ENCODE measurements around the gene GADD45B. TPM values are rescaled to one million over a fixed set of nuclear protein-coding genes. Genes with fewer than 3 reads are reported as not detected.

Gene GADD45B
- total and polyA plus RNA-seq, 2 of the 4 experiments (the other 2 are of a cell fraction): 30.1 to 106 TPM

- intact Hi-C loops (cut with micrococcal nuclease) (no loop called here), dilution Hi-C loops (cut with HindIII; ENCODE audit: low sequenced_read_pairs, unreplicated experiment) (no loop called here), in situ Hi-C loops (cut with MboI; ENCODE audit: low sequenced_read_pairs) (no loop called here)
- Histone ChIP-seq H4K20me1 (ENCODE audit: insufficient read depth, low read length) (peaks cover 3% of the 10 kb centered on the region; the same call in 1 of the 2 replicates), H3K4me2 (ENCODE audit: low read depth, low read length) (no peak overlapping the region), H2BK120ac (ENCODE audit: low read depth, low read length) (peak overlapping the region; percentile 57), H3K56ac (ENCODE audit: extremely low read depth, insufficient read depth, low read length) (no peak overlapping the region), H2BK15ac (ENCODE audit: low read depth, low read length) (0 out of 3 replicates have a peak overlapping the region, but pooled peaks have one; percentile 87), H2BK20ac (ENCODE audit: low read depth, low read length) (peak overlapping the region; percentile 70), H3K18ac (ENCODE audit: low read depth, low read length) (no peak overlapping the region), H4K8ac (ENCODE audit: low read depth in 2 of 2, low read length in 2 of 2) (no peak overlapping the region), H4K91ac (ENCODE audit: insufficient read depth, low read depth, low read length) (peak overlapping the region; percentile 49), H3K4ac (ENCODE audit: low read depth, low read length) (peak overlapping the region; percentile 66), H3K9me3 (ENCODE audit: control insufficient read depth, insufficient read depth, low read length) (no peaks in the 10 kb centered on the region), H3K14ac (replicated peaks; ENCODE audit: low read depth, low read length) (no peak overlapping the region), H3K4me3 (ENCODE audit: insufficient read depth, low read depth, low read length) (no peak overlapping the region), H3K4me1 (ENCODE audit: control insufficient read depth, insufficient read depth, low read length) (peaks cover 22% of the 10 kb centered on the region), H2AK5ac (ENCODE audit: low read depth, low read length) (peak overlapping the region; percentile 54), H3K27me3 (ENCODE audit: control insufficient read depth, insufficient read depth, low read length) (no peaks in the 10 kb centered on the region; the same call in 1 of the 2 replicates), H2AK9ac (replicated peaks; ENCODE audit: low read depth, low read length, poor library complexity) (no peak overlapping the region), H3K9ac (ENCODE audit: low read depth, low read length) (no peak overlapping the region), H3K79me1 (ENCODE audit: low read depth in 1 of 2, low read length in 2 of 2) (peaks cover 0 to 26% of the 10 kb centered on the region in 2 experiments; a peak in 2 of 4 replicates), H2AFZ (replicated peaks; ENCODE audit: low read length, poor library complexity) (no peak overlapping the region), H3K27ac (ENCODE audit: insufficient read depth, low read length) (no peak overlapping the region), H4K5ac (ENCODE audit: low read depth, low read length) (no peak overlapping the region), H2BK5ac (ENCODE audit: low read depth, low read length, poor library complexity, severe bottlenecking) (no peak overlapping the region), H3K23ac (ENCODE audit: low read depth, low read length) (no peak overlapping the region), H3K9me1 (ENCODE audit: insufficient read depth, low read length) (peaks cover 14% of the 10 kb centered on the region), H3K36me3 (ENCODE audit: control insufficient read depth, insufficient read depth, low read length) (no peaks in the 10 kb centered on the region)
- ChIA-PET CTCF (no interaction called here), POLR2A (ENCODE audit: unreplicated experiment) (no interaction called here)
- DNase-seq (no peak), ATAC-seq (ENCODE audit: low read depth) (no peak)
- BruUV-seq (replicated peaks): no TSS peak
- TF ChIP-seq RFX5 (IDR thresholded peaks at IDR 0.05; ENCODE audit: low read depth, low read length) (no peak), CHD1 (IDR thresholded peaks at IDR 0.05; ENCODE audit: low read depth, low read length) (no peak), FOS (IDR thresholded peaks at IDR 0.05; ENCODE audit: low read depth, low read length) (no peak), BHLHE40 (IDR thresholded peaks at IDR 0.05; ENCODE audit: low read depth, low read length) (no peak), RCOR1 (IDR thresholded peaks at IDR 0.05; ENCODE audit: insufficient replicate concordance, low read length) (no peak), SMC3 (IDR thresholded peaks at IDR 0.05; ENCODE audit: low read depth, low read length) (no peak), MAZ (IDR thresholded peaks at IDR 0.05; ENCODE audit: borderline replicate concordance, low read depth, low read length) (no peak), CEBPB (IDR thresholded peaks at IDR 0.05; ENCODE audit: low read depth, low read length) (no peak), USF2 (IDR thresholded peaks at IDR 0.05; ENCODE audit: low read depth, low read length) (no peak), MAFK (IDR thresholded peaks at IDR 0.05; ENCODE audit: low read depth, low read length) (no peak), POLR2A (IDR thresholded peaks at IDR 0.05; ENCODE audit: low read depth, low read length) (no peak), MXI1 (IDR thresholded peaks at IDR 0.05; ENCODE audit: borderline replicate concordance, low read depth, low read length) (no peak), RAD21 (IDR thresholded peaks at IDR 0.05; ENCODE audit: low read length) (no peak)
- TF ChIP-seq, protein P1, sequence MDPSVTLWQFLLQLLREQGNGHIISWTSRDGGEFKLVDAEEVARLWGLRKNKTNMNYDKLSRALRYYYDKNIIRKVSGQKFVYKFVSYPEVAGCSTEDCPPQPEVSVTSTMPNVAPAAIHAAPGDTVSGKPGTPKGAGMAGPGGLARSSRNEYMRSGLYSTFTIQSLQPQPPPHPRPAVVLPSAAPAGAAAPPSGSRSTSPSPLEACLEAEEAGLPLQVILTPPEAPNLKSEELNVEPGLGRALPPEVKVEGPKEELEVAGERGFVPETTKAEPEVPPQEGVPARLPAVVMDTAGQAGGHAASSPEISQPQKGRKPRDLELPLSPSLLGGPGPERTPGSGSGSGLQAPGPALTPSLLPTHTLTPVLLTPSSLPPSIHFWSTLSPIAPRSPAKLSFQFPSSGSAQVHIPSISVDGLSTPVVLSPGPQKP (IDR thresholded peaks at IDR 0.05; ENCODE audit: borderline replicate concordance, low read depth, low read length): no peak
- TF ChIP-seq, protein P2, sequence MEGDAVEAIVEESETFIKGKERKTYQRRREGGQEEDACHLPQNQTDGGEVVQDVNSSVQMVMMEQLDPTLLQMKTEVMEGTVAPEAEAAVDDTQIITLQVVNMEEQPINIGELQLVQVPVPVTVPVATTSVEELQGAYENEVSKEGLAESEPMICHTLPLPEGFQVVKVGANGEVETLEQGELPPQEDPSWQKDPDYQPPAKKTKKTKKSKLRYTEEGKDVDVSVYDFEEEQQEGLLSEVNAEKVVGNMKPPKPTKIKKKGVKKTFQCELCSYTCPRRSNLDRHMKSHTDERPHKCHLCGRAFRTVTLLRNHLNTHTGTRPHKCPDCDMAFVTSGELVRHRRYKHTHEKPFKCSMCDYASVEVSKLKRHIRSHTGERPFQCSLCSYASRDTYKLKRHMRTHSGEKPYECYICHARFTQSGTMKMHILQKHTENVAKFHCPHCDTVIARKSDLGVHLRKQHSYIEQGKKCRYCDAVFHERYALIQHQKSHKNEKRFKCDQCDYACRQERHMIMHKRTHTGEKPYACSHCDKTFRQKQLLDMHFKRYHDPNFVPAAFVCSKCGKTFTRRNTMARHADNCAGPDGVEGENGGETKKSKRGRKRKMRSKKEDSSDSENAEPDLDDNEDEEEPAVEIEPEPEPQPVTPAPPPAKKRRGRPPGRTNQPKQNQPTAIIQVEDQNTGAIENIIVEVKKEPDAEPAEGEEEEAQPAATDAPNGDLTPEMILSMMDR (conservative IDR thresholded peaks at IDR 0.05; ENCODE audit: low read depth, low read length): no peak
- WGBS, 2 experiments (ENCODE audit: extremely low coverage in 2 of 2, insufficient read length in 1 of 2): no CpG with 5 or more reads among the region's 8 CpGs
Observed at GRCh38 chr19:2492870-2493269, 16.9 kb downstream of the GADD45B start.

Measured in IMR-90 (cell line).